NCI-H69 (cell line): ENCODE data around the gene UNG.

Experiments used
- DNase-seq: peaks from one replicate; lab custom pipeline; 2025; lab: John Stamatoyannopoulos, UW

The UNG gene

GRCh38 chr12:109089683-109090082 lies 7.7 kb upstream of the UNG start:
- DNase-seq, result no peak

- peak; percentile 57 for DNase-seq
These were observed 4.8 kb upstream of the UNG start for GRCh38 chr12:109092497-109093021.

- peak; percentile 97 for DNase-seq
These were observed 4.1 kb upstream of the UNG start, which contains the start of gene ALKBH2 for GRCh38 chr12:109093022-109093918. TSS of gene ALKBH2 (minus strand) at chr12:109093472. CDS start at chr12:109092786, 686 bp downstream.

- no peak for DNase-seq
These were observed 310 bp upstream of the UNG start for GRCh38 chr12:109097140-109097434.

GRCh38 chr12:109098183-109098604 lies 797 bp downstream of the UNG start:
- DNase-seq, result no peak

GRCh38 chr12:109098651-109099050 lies 1.3 kb downstream of the UNG start:
- peak; percentile 33 for DNase-seq

- no peak for DNase-seq
These were observed 2.1 kb downstream of the UNG start for GRCh38 chr12:109099431-109100020.

- no peak for DNase-seq
These were observed 3.3 kb downstream of the UNG start for GRCh38 chr12:109100741-109101140.

- DNase-seq, result no peak
These were observed 5.1 kb downstream of the UNG start for GRCh38 chr12:109102491-109102890.

GRCh38 chr12:109105176-109105575 lies 7.8 kb downstream of the UNG start:
- no peak for DNase-seq

- no peak for DNase-seq
These were observed 12.5 kb downstream of the UNG start for GRCh38 chr12:109109746-109110350.

GRCh38 chr12:109110988-109111495 lies 13.6 kb downstream of the UNG start:
- DNase-seq, result no peak

GRCh38 chr12:109112720-109113465 lies 15.5 kb downstream of the UNG start:
- DNase-seq, result no peak

- no peak for DNase-seq
These were observed 16.4 kb downstream of the UNG start for GRCh38 chr12:109113661-109114321.

- DNase-seq, result no peak
These were observed 17.2 kb downstream of the UNG start for GRCh38 chr12:109114644-109115043.

GRCh38 chr12:109115404-109115757 lies 18.0 kb downstream of the UNG start:
- DNase-seq, result no peak

- DNase-seq, result peak; percentile 43
These were observed 18.6 kb downstream of the UNG start, which contains the start of gene ACACB for GRCh38 chr12:109115758-109116610. TSS of gene ACACB (plus strand) at chr12:109116587. CDS start at chr12:109139406, 22,819 bp downstream.

GRCh38 chr12:109116611-109116949 lies 19.2 kb downstream of the UNG start:
- no peak for DNase-seq

- no peak for DNase-seq
These were observed 22.7 kb downstream of the UNG start for GRCh38 chr12:109120095-109120494.

GRCh38 chr12:109120557-109120956 lies 23.2 kb downstream of the UNG start:
- no peak for DNase-seq
